ENCODE results near the gene IRAK2. TPM values are rescaled to one million over a fixed set of nuclear protein-coding genes. Genes with fewer than 3 reads are reported as not detected.
A peak's percentile ranks its signal among the peaks of the same experiment; 100 is the strongest.

IRAK2 gene
- total RNA-seq, 1 experiment from 2014 or later = 4.2 TPM

GRCh38 chr3:10278501-10278900 is 113.8 kb downstream of the IRAK2 start:
- Mint-ChIP-seq H3K27ac (ENCODE audit: unreplicated experiment) (no peak overlapping the region), H3K9me3 (ENCODE audit: unreplicated experiment) (no peaks in the 10 kb centered on the region), H3K4me3 (ENCODE audit: unreplicated experiment) (no peak overlapping the region), H3K36me3 (ENCODE audit: insufficient read depth, unreplicated experiment) (peaks cover 54% of the 10 kb centered on the region), H3K4me1 (ENCODE audit: low read depth, unreplicated experiment) (peaks cover 3% of the 10 kb centered on the region), H3K27me3 (ENCODE audit: insufficient read depth, unreplicated experiment) (no peaks in the 10 kb centered on the region)
- no peak for DNase-seq
- ChIA-PET POLR2A (no interaction called here), CTCF (no interaction called here)
- no peaks in the 10 kb centered on the region for H3K9me3 ChIP-seq
- intact Hi-C loops (cut with micrococcal nuclease; ENCODE audit: unreplicated experiment) = no loop called here
- H3K36me3 ChIP-seq (ENCODE audit: control insufficient read depth, insufficient read depth, low read length) = peaks cover 6% of the 10 kb centered on the region
- TF ChIP-seq CTCF (IDR thresholded peaks at IDR 0.05; ENCODE audit: insufficient read depth in 1 of 2, low read depth in 1 of 2, low read length in 1 of 2, severe bottlenecking in 1 of 2, unreplicated experiment in 1 of 2) = no peak
- no peaks in the 10 kb centered on the region for H3K27me3 ChIP-seq (replicated peaks; ENCODE audit: control insufficient read depth, insufficient read depth, low read length)
- BruUV-seq (replicated peaks) = no TSS peak
- no peak overlapping the region for H3K4me3 ChIP-seq (ENCODE audit: low read depth, low read length)
- H3K4me1 ChIP-seq = no peaks in the 10 kb centered on the region

GRCh38 chr3:10279384-10280176 is 114.9 kb downstream of the IRAK2 start:
- TSS peak; percentile 16 for BruUV-seq (replicated peaks)
- Histone ChIP-seq H3K27me3 (replicated peaks; ENCODE audit: control insufficient read depth, insufficient read depth, low read length) (no peaks in the 10 kb centered on the region), H3K36me3 (ENCODE audit: control insufficient read depth, insufficient read depth, low read length) (peaks cover 7% of the 10 kb centered on the region), H3K4me3 (ENCODE audit: low read depth, low read length) (no peak overlapping the region), H3K9me3 (no peaks in the 10 kb centered on the region), H3K4me1 (no peaks in the 10 kb centered on the region)
- TF ChIP-seq CTCF (IDR thresholded peaks at IDR 0.05; ENCODE audit: insufficient read depth in 1 of 2, low read depth in 1 of 2, low read length in 1 of 2, severe bottlenecking in 1 of 2, unreplicated experiment in 1 of 2) = no peak
- Mint-ChIP-seq H3K36me3 (ENCODE audit: insufficient read depth, unreplicated experiment) (peaks cover 61% of the 10 kb centered on the region), H3K27ac (ENCODE audit: unreplicated experiment) (no peak overlapping the region), H3K27me3 (ENCODE audit: insufficient read depth, unreplicated experiment) (no peaks in the 10 kb centered on the region), H3K9me3 (ENCODE audit: unreplicated experiment) (no peaks in the 10 kb centered on the region), H3K4me1 (ENCODE audit: low read depth, unreplicated experiment) (no peaks in the 10 kb centered on the region), H3K4me3 (ENCODE audit: unreplicated experiment) (no peak overlapping the region)
- CTCF ChIA-PET = interaction anchor here (1.3 kb wide), 1 partner anchor 16 kb away, joined by 4 read pairs; no protein-coding TSS in a partner anchor
- POLR2A ChIA-PET = no interaction called here
- no peak for DNase-seq
- intact Hi-C loops (cut with micrococcal nuclease; ENCODE audit: unreplicated experiment) = loop anchor here (10.0 kb wide), 1 partner anchor 115 kb away; the partner anchor contains the start of gene IRAK2

- no peaks in the 10 kb centered on the region for H3K27me3 Mint-ChIP-seq (ENCODE audit: insufficient read depth, unreplicated experiment)
- POLR2A ChIA-PET = no interaction called here
- no peak overlapping the region for H3K4me3 ChIP-seq (ENCODE audit: low read depth, low read length)
- H3K27me3 ChIP-seq (replicated peaks; ENCODE audit: control insufficient read depth, insufficient read depth, low read length) = no peaks in the 10 kb centered on the region
- H3K9me3 ChIP-seq = no peaks in the 10 kb centered on the region
- H3K27ac Mint-ChIP-seq (ENCODE audit: unreplicated experiment) = no peak overlapping the region
- H3K36me3 ChIP-seq (ENCODE audit: control insufficient read depth, insufficient read depth, low read length) = peaks cover 7% of the 10 kb centered on the region
- H3K36me3 Mint-ChIP-seq (ENCODE audit: insufficient read depth, unreplicated experiment) = peaks cover 61% of the 10 kb centered on the region
- no peaks in the 10 kb centered on the region for H3K4me1 ChIP-seq
- intact Hi-C loops (cut with micrococcal nuclease; ENCODE audit: unreplicated experiment) = loop anchor here (10.0 kb wide), 1 partner anchor 115 kb away; the partner anchor contains the start of gene IRAK2
- no peak overlapping the region for H3K4me3 Mint-ChIP-seq (ENCODE audit: unreplicated experiment)
- H3K4me1 Mint-ChIP-seq (ENCODE audit: low read depth, unreplicated experiment) = no peaks in the 10 kb centered on the region
- CTCF ChIA-PET = interaction anchor here (1.3 kb wide), 1 partner anchor 16 kb away, joined by 4 read pairs; no protein-coding TSS in a partner anchor
- TF ChIP-seq CTCF (IDR thresholded peaks at IDR 0.05; ENCODE audit: insufficient read depth in 1 of 2, low read depth in 1 of 2, low read length in 1 of 2, severe bottlenecking in 1 of 2, unreplicated experiment in 1 of 2) = peak in 1 of 2 experiments; percentile 8
- DNase-seq = no peak
- BruUV-seq (replicated peaks) = no TSS peak
- no peaks in the 10 kb centered on the region for H3K9me3 Mint-ChIP-seq (ENCODE audit: unreplicated experiment)
Observed at GRCh38 chr3:10280177-10280529, 115.4 kb downstream of the IRAK2 start.

Data from Caco-2 (cell line).